Measurements from ENCODE around the gene SH3PXD2B. TPM values are rescaled to one million over a fixed set of nuclear protein-coding genes. Genes with fewer than 3 reads are reported as not detected.

SH3PXD2B gene
- total RNA-seq, 1 donor from 2014 or later, result 81.1 TPM

DNA sequence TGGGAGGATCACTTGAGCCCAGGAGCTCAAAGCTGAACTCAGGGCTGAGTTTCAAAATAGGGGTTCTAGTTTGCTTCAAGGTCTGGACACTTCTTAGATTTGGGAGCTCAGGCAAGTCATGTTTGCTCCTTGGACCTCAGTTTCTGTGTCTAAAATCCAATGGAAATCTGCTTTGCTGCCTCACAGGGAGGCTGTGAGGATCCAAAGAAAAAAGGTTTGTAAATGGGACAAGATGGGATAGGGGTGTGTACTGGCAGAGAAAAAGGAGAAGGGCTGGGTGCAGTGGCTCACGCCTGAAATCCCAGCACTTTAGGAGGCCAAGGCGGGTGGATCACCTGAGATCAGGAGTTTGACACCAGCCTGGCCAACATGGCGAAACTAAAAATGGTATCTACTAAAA is 39.6 kb upstream of the SH3PXD2B start:
- TF ChIP-seq, protein P1, sequence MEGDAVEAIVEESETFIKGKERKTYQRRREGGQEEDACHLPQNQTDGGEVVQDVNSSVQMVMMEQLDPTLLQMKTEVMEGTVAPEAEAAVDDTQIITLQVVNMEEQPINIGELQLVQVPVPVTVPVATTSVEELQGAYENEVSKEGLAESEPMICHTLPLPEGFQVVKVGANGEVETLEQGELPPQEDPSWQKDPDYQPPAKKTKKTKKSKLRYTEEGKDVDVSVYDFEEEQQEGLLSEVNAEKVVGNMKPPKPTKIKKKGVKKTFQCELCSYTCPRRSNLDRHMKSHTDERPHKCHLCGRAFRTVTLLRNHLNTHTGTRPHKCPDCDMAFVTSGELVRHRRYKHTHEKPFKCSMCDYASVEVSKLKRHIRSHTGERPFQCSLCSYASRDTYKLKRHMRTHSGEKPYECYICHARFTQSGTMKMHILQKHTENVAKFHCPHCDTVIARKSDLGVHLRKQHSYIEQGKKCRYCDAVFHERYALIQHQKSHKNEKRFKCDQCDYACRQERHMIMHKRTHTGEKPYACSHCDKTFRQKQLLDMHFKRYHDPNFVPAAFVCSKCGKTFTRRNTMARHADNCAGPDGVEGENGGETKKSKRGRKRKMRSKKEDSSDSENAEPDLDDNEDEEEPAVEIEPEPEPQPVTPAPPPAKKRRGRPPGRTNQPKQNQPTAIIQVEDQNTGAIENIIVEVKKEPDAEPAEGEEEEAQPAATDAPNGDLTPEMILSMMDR (IDR thresholded peaks at IDR 0.05), result no peak
- peaks cover 10% of the 10 kb centered on the region for H3K4me1 Mint-ChIP-seq (ENCODE audit: low read depth)
- H3K36me3 Mint-ChIP-seq (ENCODE audit: low read depth), result peaks cover 1% of the 10 kb centered on the region
- peaks cover 4% of the 10 kb centered on the region for H3K9me3 Mint-ChIP-seq (ENCODE audit: low read depth)
- H3K27ac Mint-ChIP-seq (ENCODE audit: unreplicated experiment), result no peak overlapping the region
- H3K4me3 Mint-ChIP-seq (ENCODE audit: unreplicated experiment), result no peak overlapping the region
- peaks cover 21% of the 10 kb centered on the region for H3K27me3 Mint-ChIP-seq (ENCODE audit: low read depth)
- no peak for DNase-seq (ENCODE audit: low spot score)

DNA sequence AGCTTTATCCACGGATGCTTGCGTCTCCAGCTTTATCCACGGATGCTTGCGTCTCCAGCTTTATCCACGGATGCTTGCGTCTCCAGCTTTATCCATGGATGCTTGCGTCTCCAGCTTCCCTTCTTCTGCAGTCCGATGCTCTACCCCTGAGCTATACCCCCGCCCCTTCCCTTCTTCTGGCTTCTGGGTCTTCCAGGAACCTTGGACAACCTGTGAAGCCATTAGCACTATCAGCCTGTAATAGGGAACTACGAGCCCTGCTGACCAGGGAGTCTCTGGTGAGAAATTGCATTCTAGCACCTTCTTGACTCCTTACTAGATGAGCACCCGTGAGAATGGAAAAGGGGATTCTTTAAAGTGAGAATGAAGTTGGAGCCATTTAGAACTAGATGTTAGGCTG is 39.1 kb upstream of the SH3PXD2B start:
- Mint-ChIP-seq H3K4me1 (ENCODE audit: low read depth) (peaks cover 10% of the 10 kb centered on the region), H3K4me3 (ENCODE audit: unreplicated experiment) (no peak overlapping the region), H3K27me3 (ENCODE audit: low read depth) (peaks cover 21% of the 10 kb centered on the region), H3K9me3 (ENCODE audit: low read depth) (peaks cover 4% of the 10 kb centered on the region), H3K27ac (ENCODE audit: unreplicated experiment) (no peak overlapping the region), H3K36me3 (ENCODE audit: low read depth) (peaks cover 1% of the 10 kb centered on the region)
- no peak for DNase-seq (ENCODE audit: low spot score)
- TF ChIP-seq, protein P1 (IDR thresholded peaks at IDR 0.05), result no peak

GRCh38 chr5:172493002-172493401 is 38.7 kb upstream of the SH3PXD2B start:
- DNase-seq (ENCODE audit: low spot score), result no peak
- peaks cover 21% of the 10 kb centered on the region for H3K27me3 Mint-ChIP-seq (ENCODE audit: low read depth)
- H3K4me1 Mint-ChIP-seq (ENCODE audit: low read depth), result peaks cover 10% of the 10 kb centered on the region
- TF ChIP-seq, protein P1 (IDR thresholded peaks at IDR 0.05), result no peak
- H3K36me3 Mint-ChIP-seq (ENCODE audit: low read depth), result peaks cover 1% of the 10 kb centered on the region
- peaks cover 4% of the 10 kb centered on the region for H3K9me3 Mint-ChIP-seq (ENCODE audit: low read depth)
- no peak overlapping the region for H3K27ac Mint-ChIP-seq (ENCODE audit: unreplicated experiment)
- H3K4me3 Mint-ChIP-seq (ENCODE audit: unreplicated experiment), result no peak overlapping the region

GRCh38 chr5:172492097-172492840 is 37.9 kb upstream of the SH3PXD2B start:
- H3K27ac Mint-ChIP-seq (ENCODE audit: unreplicated experiment), result no peak overlapping the region
- DNase-seq (ENCODE audit: low spot score), result no peak
- H3K4me1 Mint-ChIP-seq (ENCODE audit: low read depth), result peaks cover 7% of the 10 kb centered on the region
- peaks cover 4% of the 10 kb centered on the region for H3K9me3 Mint-ChIP-seq (ENCODE audit: low read depth)
- peaks cover 1% of the 10 kb centered on the region for H3K36me3 Mint-ChIP-seq (ENCODE audit: low read depth)
- TF ChIP-seq, protein P1 (IDR thresholded peaks at IDR 0.05), result no peak
- no peak overlapping the region for H3K4me3 Mint-ChIP-seq (ENCODE audit: unreplicated experiment)
- H3K27me3 Mint-ChIP-seq (ENCODE audit: low read depth), result peaks cover 21% of the 10 kb centered on the region

- Mint-ChIP-seq H3K27me3 (ENCODE audit: low read depth) (peaks cover 21% of the 10 kb centered on the region), H3K9me3 (ENCODE audit: low read depth) (peaks cover 4% of the 10 kb centered on the region), H3K4me1 (ENCODE audit: low read depth) (peaks cover 2% of the 10 kb centered on the region), H3K36me3 (ENCODE audit: low read depth) (peaks cover 1% of the 10 kb centered on the region), H3K27ac (ENCODE audit: unreplicated experiment) (no peak overlapping the region), H3K4me3 (ENCODE audit: unreplicated experiment) (no peak overlapping the region)
- TF ChIP-seq, protein P1 (IDR thresholded peaks at IDR 0.05), result no peak
- no peak for DNase-seq (ENCODE audit: low spot score)
Measured at GRCh38 chr5:172491481-172491880, 37.2 kb upstream of the SH3PXD2B start.
